HG03469 (cell line): ENCODE results near the gene TOP1.
A peak's percentile ranks its signal among the peaks of the same experiment; 100 is the strongest.

Experiments used
- ATAC-seq: cut with Tn5 transposase; IDR thresholded peaks from one replicate; pipeline ENCODE4 v1.9.1; 2021; ENCODE audit warnings: mild to moderate bottlenecking, moderate library complexity, moderate number of reproducible peaks; ENCODE audit not compliant: unreplicated experiment

Gene TOP1

DNA sequence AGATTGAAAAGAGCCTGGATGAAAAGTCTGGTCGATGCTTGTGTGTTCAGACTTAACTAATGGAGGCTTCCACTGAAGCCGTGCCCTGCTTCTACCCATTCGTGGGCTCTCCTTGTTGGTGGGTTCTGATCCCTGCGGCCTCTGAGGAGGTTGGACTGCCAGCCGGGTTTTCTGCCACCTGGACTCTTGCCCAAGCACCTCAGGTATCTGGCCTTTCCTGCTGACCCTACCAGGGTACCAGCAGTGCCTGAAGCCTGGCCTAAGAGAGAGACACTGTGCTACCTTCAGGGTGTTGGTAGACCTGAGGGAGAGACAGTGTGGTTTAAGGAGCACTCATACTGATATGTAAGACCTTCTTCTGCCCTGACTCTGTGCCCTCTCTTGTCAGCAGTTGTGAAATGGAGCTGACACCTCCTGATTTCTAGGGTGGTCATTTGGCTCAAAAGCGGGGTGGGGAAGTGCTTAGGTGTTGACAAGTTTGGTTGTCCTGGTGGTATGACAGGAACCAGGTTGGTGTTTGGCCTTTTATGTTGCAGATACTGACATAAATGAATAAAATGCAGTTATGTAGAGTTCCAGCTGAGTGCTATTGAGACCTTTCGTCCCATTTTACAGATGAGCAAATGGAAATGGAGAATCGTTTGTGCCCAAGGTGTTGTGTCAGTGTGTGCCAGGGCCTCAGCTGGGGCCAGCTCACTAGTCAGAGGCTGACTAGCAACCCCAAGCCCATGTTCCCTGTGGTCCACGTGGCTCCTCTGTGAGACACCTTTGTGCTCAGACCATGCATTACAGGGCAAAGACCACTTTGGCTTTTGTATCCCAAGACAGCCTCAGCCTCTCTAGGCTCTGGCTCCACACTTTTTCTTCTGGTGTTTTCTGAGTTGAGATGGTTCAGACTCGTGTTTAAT, 111.9 kb downstream of the TOP1 start:
- ATAC-seq = no peak

- no peak for ATAC-seq
Measured at GRCh38 chr20:41141153-41141815, 112.7 kb downstream of the TOP1 start.

DNA sequence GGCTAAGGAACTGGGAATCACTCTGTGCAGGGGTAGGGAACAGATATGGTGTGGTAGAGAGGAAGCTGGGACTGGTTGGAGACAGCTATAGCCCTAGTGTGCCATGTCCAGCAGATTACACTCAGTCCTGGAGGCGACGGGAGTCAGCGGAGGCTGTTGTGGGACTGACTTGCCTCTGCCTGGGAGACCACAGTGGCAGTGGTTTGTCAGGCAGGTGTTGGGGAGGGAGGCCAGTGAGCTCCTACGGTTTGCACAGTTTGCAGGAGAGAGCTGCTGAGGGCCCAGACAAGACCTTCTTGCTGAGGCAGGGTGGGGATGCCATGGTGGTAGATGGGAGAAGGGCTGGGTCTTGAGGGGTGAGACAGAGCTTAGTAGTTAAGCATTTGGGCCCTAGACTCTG, 113.6 kb downstream of the TOP1 start:
- ATAC-seq = no peak

GRCh38 chr20:41142919-41143318, 114.3 kb downstream of the TOP1 start:
- ATAC-seq = peak; percentile 35

DNA sequence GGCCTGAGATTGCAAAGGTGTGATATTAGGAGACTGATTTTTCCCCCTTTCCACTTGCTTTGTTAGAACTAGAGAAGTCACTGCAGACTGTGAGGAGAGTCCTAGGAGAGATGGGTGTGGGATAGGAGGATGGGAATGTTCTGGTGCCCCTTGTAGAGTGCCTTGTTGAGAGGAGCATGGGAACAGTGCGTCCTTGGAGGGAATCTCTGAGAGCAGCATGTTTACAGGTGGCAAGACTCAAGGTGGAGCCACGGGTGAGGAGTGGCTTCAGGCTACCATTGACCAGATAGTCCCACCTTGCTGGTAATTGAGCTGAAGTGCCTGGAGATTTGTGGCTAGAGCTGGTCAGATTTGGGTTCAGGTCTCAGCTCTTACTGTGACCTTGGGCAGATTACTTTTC, 114.7 kb downstream of the TOP1 start:
- no peak for ATAC-seq

DNA sequence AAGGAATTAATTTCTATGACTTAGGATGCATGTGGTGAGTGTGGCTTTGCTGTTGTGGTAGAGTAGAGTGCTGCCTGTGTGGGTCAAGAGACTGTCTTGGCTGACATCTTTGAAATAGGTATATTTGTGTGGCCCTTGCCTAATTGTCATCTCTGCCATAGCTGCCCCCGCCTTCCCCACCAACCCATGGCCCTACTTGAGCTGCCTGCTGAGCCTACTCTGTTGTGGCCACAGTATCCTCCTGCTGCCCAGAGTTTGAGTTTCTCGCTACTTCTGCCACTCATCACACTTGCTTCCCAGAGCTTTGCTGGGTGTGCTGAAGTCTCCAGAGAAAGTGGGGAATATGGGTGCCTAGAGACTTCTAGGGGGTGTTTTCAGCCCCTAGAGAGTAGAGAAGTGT, 116.7 kb downstream of the TOP1 start:
- ATAC-seq = no peak

GRCh38 chr20:41145821-41146620, 117.4 kb downstream of the TOP1 start:
- no peak for ATAC-seq

- no peak for ATAC-seq
Measured at GRCh38 chr20:41147767-41148191, 119.2 kb downstream of the TOP1 start.

- no peak for ATAC-seq
Measured at GRCh38 chr20:41148942-41149341, 120.3 kb downstream of the TOP1 start.

DNA sequence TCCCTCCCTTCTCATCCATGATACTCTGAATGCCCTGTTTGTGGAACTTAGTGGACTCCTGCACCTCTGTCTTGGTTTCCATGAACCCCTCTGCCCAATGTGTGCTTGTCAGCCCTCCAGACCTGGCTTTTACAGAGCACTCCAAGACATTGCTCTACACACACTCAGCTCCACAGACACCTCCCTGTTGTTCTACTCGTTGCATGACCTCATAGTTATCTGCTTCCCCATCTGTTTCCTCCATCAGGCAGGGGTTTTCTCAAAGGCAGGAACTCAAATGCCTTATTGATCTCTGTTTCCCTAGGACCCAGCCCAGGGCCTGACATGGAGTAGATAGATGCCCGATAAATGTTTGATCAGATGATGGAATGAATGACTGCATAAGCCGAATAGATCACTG, 122.0 kb downstream of the TOP1 start:
- no peak for ATAC-seq

- ATAC-seq = no peak
Measured at GRCh38 chr20:41151134-41151869, 122.7 kb downstream of the TOP1 start.

DNA sequence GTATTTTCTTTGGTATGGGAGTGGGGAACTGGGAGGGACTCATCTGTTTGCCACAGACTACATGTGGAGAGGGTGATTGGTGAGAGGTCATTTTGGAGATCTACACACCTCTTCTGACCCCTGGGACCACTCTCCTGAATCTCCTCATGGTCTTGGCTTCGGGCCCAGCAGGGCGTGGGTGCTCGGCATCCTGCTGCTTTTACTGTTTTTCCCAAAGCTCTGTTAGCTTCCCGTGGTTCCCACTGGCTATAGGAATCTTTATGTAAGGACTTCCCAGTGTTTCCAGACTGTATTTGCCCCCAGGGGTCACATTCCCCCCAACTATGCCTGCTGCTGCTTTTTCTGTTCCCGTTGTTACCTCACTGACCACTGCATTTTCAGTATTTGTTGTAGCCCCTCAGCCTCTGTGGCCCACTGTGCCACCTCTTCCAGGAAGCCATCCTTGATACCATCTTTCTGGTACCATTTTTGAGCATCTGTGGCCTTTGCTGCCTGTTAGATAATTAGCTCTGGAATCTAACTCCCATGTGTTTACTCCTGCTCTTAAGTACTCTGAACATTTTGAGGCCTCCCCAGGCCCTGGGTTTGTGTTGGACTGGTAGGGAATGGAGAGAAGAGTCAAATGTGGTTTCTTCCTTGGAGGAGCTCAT, 123.6 kb downstream of the TOP1 start:
- ATAC-seq = no peak

DNA sequence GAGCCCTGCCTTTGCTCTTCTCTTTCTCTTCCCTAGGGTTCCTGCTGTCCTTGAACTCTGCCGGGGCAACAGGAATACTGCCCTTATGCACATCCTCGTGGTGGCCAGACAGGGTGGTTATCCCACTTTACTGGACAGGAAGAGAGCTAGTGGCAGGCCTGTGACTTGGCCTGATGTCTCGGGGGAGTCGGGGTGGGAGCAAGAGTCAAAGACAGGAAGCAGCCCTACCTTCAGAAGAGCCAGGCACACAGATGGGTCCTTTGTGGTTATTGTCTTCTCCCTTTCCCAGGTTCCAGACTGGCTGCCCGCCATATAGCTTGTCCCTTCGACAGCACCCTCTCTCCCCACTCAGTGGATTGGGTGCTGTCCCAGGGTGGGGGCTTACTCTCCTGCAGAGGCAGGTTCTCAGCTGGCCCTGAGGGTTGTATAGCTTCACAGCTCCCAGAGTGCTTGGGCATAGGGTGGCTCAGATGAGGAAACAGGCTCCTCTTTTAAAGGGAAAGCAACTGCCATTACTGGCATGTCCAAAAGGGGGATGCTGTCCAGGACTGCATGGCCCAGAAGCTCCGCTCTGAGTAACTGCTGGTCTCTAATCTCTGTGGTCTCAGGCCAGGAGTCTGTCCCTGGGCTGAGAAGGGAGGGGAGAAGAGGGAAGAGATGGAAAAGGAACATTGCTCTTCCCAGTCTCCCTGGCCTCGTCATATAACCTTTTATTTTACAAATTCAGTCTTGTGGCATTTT, 126.0 kb downstream of the TOP1 start:
- ATAC-seq = no peak

GRCh38 chr20:41155261-41155660, 126.6 kb downstream of the TOP1 start:
- ATAC-seq = no peak

- ATAC-seq = no peak
Measured at GRCh38 chr20:41158082-41158625, 129.5 kb downstream of the TOP1 start.

DNA sequence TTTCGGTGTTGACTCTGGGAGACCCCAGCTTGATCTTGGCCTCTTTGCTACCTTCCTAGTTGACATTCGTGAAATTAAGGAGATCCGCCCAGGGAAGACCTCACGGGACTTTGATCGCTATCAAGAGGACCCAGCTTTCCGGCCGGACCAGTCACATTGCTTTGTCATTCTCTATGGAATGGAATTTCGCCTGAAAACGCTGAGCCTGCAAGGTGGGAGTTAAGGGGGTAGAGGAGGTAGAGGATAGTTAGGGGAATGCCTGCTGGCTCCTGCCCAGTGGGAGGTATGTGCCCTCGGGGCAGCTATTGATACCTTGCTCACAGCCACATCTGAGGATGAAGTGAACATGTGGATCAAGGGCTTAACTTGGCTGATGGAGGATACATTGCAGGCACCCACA, 130.9 kb downstream of the TOP1 start:
- ATAC-seq = no peak

- ATAC-seq = no peak
Measured at GRCh38 chr20:41160686-41161085, 132.1 kb downstream of the TOP1 start.

DNA sequence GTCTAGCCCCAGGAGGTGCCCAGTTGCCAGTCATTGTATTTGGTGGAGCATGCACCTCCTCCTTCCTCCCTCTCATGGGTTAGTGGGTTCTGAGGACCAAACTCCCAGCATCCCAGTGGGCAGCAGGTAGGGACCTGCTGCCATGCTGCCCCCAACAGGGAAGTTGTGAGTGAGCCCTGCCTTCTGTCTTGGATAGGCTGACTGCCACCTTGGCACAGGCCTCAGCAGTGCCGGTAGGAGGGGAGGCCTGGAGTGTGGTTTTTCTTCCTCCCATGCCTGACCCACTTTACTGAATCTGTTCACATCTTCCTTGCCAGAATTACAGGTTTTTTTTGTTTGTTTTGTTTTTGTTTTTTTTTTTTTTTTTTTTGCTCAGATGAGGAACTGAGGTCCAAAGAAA, 133.3 kb downstream of the TOP1 start:
- no peak for ATAC-seq

GRCh38 chr20:41162396-41162795, 133.8 kb downstream of the TOP1 start:
- no peak for ATAC-seq
